GM18861 (cell line): ENCODE results near the gene SPRY4.
A peak's percentile ranks its signal among the peaks of the same experiment; 100 is the strongest.
"Not testable (repeated sequence)": the region's sequence is repeated elsewhere in the genome, so short reads cannot be mapped to it uniquely, and the experiment has no call there.

Experiments used
- ATAC-seq: cut with Tn5 transposase; IDR thresholded peaks from one replicate; pipeline ENCODE4 v1.9.1; 2021; ENCODE audit not compliant: unreplicated experiment

SPRY4 gene, protein sequence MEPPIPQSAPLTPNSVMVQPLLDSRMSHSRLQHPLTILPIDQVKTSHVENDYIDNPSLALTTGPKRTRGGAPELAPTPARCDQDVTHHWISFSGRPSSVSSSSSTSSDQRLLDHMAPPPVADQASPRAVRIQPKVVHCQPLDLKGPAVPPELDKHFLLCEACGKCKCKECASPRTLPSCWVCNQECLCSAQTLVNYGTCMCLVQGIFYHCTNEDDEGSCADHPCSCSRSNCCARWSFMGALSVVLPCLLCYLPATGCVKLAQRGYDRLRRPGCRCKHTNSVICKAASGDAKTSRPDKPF

DNA sequence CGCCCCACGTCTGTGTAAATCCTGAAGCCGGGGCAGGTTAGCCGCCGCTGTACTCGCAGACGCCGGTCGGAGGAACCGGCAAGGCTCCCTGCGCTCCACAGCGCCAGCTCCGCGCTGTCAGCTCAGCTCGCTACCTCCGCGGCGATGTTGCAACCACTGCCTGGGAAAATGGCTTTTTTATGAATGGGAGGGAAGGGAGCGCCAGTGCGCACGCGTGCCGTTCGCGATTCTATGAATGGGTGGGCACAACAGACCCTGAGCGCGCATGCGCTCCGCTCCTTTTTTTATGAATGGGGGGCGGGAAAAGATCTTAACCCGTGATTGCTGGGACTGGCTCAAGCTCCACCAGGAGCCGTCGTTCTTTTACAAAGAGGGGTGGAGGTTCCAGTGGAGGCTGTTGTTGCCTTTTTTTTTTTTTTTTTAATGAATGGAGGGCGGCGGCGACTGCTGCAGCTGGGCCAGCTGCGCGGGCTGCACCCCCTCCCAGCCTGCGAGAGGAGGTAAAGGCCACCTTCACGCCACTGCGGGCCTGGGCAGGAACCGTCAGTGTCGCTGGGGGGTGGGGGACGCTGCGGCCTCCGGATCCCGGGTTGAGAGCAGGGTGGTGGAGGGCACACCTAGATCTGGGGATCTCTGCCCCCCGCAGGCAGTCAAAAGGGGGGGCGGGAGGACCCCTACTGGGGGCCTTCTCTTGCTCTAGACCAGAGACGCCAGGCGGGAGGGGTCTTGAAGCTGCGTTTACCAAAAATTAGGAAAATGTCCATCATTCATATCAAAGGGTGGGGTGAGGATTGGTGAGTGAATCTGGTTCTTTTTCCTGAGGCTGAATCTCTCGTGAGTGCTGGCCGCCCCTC is at the start of gene SPRY4:
Gene SPRY4 (minus strand): TSS at position 151 of the 854 bp plus-strand sequence. CDS start 9,913 bp downstream, outside the sequence.
- ATAC-seq, result peak; percentile 56

GRCh38 chr5:142368529-142368928 is 43.7 kb upstream of the SPRY4 start:
- no peak for ATAC-seq

DNA sequence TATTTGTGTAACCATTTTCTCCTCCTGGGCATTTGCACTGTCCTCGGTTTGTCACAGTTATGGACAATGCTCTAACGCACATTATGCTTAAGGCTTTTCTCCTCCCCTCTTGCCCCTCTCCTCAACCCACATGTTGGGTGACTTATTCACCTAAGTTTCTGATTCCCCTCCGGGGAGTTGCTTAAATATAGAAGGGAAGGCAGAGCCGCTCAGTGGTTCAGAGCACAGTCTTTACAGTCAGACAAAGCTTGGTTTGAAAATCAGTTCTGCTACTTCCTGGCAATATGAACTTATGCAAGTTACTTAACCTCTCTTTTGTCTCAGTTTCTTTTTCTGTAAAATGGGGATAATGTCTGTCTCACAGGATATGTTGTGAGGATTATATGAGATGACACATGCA is 41.2 kb upstream of the SPRY4 start:
- peak; percentile 55 for ATAC-seq

- ATAC-seq, result peak; percentile 58
Measured at GRCh38 chr5:142364251-142365145, 39.7 kb upstream of the SPRY4 start.

DNA sequence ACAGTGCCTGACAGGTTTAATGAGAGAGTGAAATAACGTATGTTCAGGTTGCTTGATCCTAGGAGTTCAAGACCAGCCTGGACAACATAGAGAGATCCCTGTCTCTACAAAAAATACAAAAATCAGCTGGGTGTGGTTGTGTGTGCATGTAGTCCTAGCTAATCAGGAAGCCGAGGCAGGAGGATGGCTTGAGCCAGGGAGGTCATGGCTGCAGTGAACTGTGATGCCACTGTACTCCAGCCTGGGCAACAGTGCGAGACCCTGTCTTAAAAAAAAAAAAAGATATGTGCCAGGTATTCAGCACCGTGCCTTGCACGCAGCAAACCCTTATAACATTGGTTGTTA is 38.8 kb upstream of the SPRY4 start:
- ATAC-seq, result no peak

DNA sequence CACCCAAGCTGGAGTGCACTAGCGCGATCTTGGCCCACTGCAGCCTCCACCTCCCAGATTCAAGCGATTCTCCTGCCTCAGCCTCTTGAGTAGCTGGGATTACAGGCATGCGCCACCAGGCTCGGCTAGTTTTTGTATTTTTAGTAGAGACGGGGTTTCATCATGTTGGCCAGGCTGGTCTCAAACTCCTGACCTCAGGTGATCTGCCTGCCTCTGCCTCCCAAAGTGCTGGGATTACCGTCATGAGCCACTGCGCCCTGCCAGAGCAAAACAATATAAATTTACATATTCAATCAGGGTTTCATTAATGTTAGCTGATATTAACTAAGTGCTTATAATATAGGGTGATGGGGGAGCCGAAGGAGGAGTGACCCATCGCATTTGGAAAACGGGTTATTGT is 37.4 kb upstream of the SPRY4 start:
- ATAC-seq, result not testable (repeated sequence)

- no peak for ATAC-seq
Measured at GRCh38 chr5:142360607-142361120, 35.8 kb upstream of the SPRY4 start.

- no peak for ATAC-seq
Measured at GRCh38 chr5:142360051-142360498, 35.3 kb upstream of the SPRY4 start.

- no peak for ATAC-seq
Measured at GRCh38 chr5:142358648-142359047, 33.8 kb upstream of the SPRY4 start.

DNA sequence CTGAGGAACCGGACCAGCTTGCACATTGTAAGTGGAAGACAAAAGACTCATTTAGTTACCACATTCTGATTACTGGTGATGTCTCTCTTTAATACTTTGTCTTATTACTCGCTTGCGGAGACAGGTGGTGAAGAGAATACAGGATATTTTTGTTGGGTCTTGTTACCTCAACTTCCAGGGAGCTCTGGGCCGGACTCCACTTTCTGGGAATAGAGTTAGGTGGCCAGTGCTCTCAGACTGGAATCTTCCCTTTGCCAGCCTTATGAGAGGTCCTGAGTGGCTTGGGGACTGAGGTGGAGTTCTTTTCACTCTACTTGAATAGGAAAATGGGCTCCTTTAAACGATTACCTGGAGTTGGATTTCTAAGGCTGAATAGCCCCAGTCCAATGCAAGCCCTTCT is 33.3 kb upstream of the SPRY4 start:
- ATAC-seq, result no peak

DNA sequence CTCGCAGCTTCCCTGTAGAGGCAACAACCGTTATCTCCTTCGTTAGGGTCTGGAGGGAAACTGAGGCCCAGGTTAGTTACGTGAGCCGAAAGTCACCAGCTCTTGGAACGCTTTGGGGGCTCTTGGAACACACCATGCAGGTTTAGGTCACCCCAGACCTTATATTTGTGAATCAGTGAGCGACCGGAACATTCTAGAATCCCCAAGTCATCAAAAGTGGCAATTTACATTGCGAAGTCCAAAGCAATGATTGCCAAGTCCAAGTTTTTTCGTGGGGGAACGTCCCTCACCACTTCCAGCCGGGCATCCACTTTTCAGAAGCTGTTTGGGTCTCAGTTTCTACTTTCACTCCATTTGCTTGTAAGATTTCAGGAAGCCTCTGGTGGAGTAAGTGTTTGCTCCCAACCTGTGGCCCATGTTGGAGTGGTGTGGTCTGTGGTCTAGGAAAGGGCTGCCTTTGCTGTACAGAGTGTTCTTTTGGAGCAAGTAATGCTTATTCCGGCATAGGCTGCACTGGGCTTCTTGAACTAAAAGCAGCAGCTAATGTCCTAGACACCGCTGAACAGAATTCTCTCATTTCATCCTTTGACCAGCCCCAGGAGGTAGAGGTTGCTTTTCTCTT is 32.8 kb upstream of the SPRY4 start:
- no peak for ATAC-seq

- peak; percentile 77 for ATAC-seq
Measured at GRCh38 chr5:142356716-142357468, 32.1 kb upstream of the SPRY4 start.

DNA sequence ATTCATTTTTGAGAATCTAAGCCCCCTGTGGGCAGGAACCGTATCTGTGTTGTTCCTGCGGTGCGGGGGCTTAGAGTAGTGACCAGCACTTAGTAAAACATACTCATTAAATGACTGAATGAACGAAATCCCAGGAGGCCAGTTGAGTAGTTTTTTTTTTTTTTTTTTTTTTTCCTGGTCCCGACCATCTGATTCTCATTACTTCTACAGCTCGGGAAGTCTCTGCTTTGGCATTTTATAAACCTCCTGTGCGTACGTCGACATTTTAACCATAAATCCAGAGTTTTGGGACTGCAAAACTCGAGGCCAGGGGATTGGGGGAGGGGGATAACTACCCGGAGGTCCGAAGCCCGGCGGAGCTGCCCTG is 31.5 kb upstream of the SPRY4 start:
- ATAC-seq, result no peak

- ATAC-seq, result no peak
Measured at GRCh38 chr5:142353071-142353472, 28.3 kb upstream of the SPRY4 start.

DNA sequence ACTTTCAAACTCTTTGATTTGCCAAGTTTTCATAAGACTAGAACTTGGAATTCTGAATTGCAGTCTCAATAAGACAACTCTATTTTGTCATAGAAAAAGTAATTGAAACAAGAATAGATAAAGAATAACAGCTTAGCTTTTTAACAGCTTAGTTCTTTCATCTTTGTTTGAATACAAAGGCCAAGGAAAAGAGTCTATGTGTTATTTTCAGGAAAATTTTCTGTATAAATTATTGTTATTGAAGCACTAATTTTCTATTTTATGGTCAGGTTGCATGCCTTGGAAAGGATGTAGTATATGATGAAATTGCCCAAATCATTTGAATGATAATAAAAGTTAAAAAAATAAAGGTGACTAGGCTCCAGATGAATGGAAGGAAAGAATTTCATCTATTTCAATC is 25.2 kb upstream of the SPRY4 start:
- ATAC-seq, result no peak

- ATAC-seq, result no peak
Measured at GRCh38 chr5:142346706-142347105, 21.9 kb upstream of the SPRY4 start.

DNA sequence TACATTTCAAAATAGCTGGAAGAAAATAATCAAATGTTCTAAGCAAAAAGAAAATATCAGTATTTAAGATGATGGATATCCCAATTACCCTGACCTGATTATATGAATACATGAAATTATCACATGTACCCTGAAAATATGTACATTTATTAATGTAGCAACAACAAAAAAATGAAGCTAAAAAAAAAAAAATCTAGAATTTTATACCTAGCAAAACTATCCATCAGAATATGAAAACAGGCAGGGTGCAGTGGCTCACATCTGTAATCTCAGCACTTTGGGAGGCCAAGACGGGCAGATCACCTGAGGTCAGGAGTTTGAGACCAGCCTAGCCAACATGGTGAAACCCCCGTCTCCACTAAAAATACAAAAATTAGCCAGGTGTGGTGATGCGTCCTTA is 20.1 kb upstream of the SPRY4 start:
- ATAC-seq, result not testable (repeated sequence)

- no peak for ATAC-seq
Measured at GRCh38 chr5:142343531-142343930, 18.7 kb upstream of the SPRY4 start.

GRCh38 chr5:142342128-142342981 is 17.5 kb upstream of the SPRY4 start:
- no peak for ATAC-seq
